ENCODE measurements around the gene CFAP20DC. TPM values are rescaled to one million over a fixed set of nuclear protein-coding genes. Genes with fewer than 3 reads are reported as not detected.

CFAP20DC gene
- total RNA-seq, 6 donors from 2014 or later, result 0.30 to 4.3 (median 0.37) TPM; not detected in 1

GRCh38 chr3:58952128-58952917 is 97.5 kb downstream of the CFAP20DC start:
- DNase-seq (no peak), ATAC-seq (ENCODE audit: low FRiP score in 2 of 2) (no peak)
- no peak overlapping the region for H3K4me3 ChIP-seq
- no peak overlapping the region for H3K27ac ChIP-seq
- H3K36me3 ChIP-seq, result no peaks in the 10 kb centered on the region
- TF ChIP-seq POLR2AphosphoS5 (IDR thresholded peaks at IDR 0.05) (no peak), EP300 (IDR thresholded peaks at IDR 0.05) (no peak), POLR2A (IDR thresholded peaks at IDR 0.05) (no peak), CTCF (IDR thresholded peaks at IDR 0.05) (no peak)
- 79 to 87% methylated on average over 4 of the region's 4 CpGs for WGBS, 2 donors
- H3K27me3 ChIP-seq, result no peaks in the 10 kb centered on the region
- no peaks in the 10 kb centered on the region for H3K4me1 ChIP-seq
- H3K9me3 ChIP-seq, result no peaks in the 10 kb centered on the region

- DNase-seq (no peak), ATAC-seq (ENCODE audit: low FRiP score in 2 of 2) (no peak)
- 54 to 83% methylated on average over 1 of the region's 1 CpG for WGBS, 2 donors
- Histone ChIP-seq H3K36me3 (no peaks in the 10 kb centered on the region), H3K4me3 (no peak overlapping the region), H3K9me3 (no peaks in the 10 kb centered on the region), H3K27me3 (no peaks in the 10 kb centered on the region), H3K4me1 (no peaks in the 10 kb centered on the region), H3K27ac (no peak overlapping the region)
- TF ChIP-seq CTCF (IDR thresholded peaks at IDR 0.05) (no peak), POLR2AphosphoS5 (IDR thresholded peaks at IDR 0.05) (no peak), POLR2A (IDR thresholded peaks at IDR 0.05) (no peak), EP300 (IDR thresholded peaks at IDR 0.05) (no peak)
These were observed 101.8 kb downstream of the CFAP20DC start for GRCh38 chr3:58948018-58948417.

- no peaks in the 10 kb centered on the region for H3K4me1 ChIP-seq
- no peaks in the 10 kb centered on the region for H3K27me3 ChIP-seq
- H3K4me3 ChIP-seq, result no peak overlapping the region
- DNase-seq, result no peak
- H3K36me3 ChIP-seq, result no peaks in the 10 kb centered on the region
- no peak overlapping the region for H3K27ac ChIP-seq
- TF ChIP-seq CTCF (IDR thresholded peaks at IDR 0.05), result no peak
- no peak for TF ChIP-seq POLR2A (IDR thresholded peaks at IDR 0.05)
- no peak for TF ChIP-seq POLR2AphosphoS5 (IDR thresholded peaks at IDR 0.05)
- no peak for TF ChIP-seq EP300 (IDR thresholded peaks at IDR 0.05)
- 79 to 98% methylated on average over 2 of the region's 2 CpGs for WGBS, 2 donors
- no peak for ATAC-seq (ENCODE audit: low FRiP score in 2 of 2)
- H3K9me3 ChIP-seq, result no peaks in the 10 kb centered on the region
These were observed 103.0 kb downstream of the CFAP20DC start for GRCh38 chr3:58946875-58947274.

GRCh38 chr3:58938057-58938456 is 111.8 kb downstream of the CFAP20DC start:
- no peaks in the 10 kb centered on the region for H3K4me1 ChIP-seq

More at GRCh38 chr3:58938057-58938456, 111.8 kb downstream of the CFAP20DC start:
- H3K4me3 ChIP-seq, result no peak overlapping the region
- TF ChIP-seq POLR2AphosphoS5 (IDR thresholded peaks at IDR 0.05) (no peak), CTCF (IDR thresholded peaks at IDR 0.05) (no peak), POLR2A (IDR thresholded peaks at IDR 0.05) (no peak), EP300 (IDR thresholded peaks at IDR 0.05) (no peak)
- WGBS, 2 donors, result 60 to 71% methylated on average over 2 of the region's 2 CpGs
- H3K27ac ChIP-seq, result no peak overlapping the region
- no peaks in the 10 kb centered on the region for H3K27me3 ChIP-seq
- H3K36me3 ChIP-seq, result no peaks in the 10 kb centered on the region
- ATAC-seq (ENCODE audit: low FRiP score in 2 of 2), result no peak
- no peaks in the 10 kb centered on the region for H3K9me3 ChIP-seq
- no peak for DNase-seq
